GM21723 (cell line): ENCODE results near the gene ASPSCR1.

Experiments
- ATAC-seq: cut with Tn5 transposase; IDR thresholded peaks from one replicate; pipeline ENCODE4 v1.9.1; 2021; ENCODE audit warnings: mild to moderate bottlenecking, moderate library complexity; ENCODE audit not compliant: unreplicated experiment

ASPSCR1 gene, protein sequence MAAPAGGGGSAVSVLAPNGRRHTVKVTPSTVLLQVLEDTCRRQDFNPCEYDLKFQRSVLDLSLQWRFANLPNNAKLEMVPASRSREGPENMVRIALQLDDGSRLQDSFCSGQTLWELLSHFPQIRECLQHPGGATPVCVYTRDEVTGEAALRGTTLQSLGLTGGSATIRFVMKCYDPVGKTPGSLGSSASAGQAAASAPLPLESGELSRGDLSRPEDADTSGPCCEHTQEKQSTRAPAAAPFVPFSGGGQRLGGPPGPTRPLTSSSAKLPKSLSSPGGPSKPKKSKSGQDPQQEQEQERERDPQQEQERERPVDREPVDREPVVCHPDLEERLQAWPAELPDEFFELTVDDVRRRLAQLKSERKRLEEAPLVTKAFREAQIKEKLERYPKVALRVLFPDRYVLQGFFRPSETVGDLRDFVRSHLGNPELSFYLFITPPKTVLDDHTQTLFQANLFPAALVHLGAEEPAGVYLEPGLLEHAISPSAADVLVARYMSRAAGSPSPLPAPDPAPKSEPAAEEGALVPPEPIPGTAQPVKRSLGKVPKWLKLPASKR

DNA sequence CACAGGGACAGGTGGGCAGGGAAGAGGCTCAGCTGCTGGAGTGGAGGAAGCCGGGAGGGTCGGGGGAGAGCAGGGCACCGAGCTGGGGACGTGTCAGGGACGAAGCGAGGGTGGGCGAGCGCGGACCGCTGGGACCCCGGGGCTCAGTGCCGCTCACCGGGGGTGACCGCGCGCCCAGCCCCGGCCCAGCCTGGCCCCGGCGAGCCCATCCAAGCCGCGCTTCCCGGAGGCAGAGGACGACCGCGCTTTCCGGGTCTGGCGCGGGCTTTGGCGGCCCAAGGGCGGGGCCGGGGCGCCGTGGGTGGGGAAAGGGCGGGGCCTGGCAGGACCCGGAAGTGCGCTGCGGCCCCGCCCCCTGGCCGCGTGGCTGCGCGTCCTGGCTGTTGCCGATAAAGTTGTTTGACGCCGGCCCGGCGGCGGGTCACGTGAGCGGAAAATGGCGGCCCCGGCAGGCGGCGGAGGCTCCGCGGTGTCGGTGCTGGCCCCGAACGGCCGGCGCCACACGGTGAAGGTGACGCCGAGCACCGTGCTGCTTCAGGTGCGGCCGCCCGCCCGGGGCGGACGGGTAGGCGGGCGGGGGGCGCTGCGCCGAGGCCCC, at the start of gene ASPSCR1:
Gene ASPSCR1 (plus strand): TSS at position 419 of the 598 bp plus-strand sequence. CDS start 18 bp downstream, at position 437.
- ATAC-seq, result peak; percentile 79

DNA sequence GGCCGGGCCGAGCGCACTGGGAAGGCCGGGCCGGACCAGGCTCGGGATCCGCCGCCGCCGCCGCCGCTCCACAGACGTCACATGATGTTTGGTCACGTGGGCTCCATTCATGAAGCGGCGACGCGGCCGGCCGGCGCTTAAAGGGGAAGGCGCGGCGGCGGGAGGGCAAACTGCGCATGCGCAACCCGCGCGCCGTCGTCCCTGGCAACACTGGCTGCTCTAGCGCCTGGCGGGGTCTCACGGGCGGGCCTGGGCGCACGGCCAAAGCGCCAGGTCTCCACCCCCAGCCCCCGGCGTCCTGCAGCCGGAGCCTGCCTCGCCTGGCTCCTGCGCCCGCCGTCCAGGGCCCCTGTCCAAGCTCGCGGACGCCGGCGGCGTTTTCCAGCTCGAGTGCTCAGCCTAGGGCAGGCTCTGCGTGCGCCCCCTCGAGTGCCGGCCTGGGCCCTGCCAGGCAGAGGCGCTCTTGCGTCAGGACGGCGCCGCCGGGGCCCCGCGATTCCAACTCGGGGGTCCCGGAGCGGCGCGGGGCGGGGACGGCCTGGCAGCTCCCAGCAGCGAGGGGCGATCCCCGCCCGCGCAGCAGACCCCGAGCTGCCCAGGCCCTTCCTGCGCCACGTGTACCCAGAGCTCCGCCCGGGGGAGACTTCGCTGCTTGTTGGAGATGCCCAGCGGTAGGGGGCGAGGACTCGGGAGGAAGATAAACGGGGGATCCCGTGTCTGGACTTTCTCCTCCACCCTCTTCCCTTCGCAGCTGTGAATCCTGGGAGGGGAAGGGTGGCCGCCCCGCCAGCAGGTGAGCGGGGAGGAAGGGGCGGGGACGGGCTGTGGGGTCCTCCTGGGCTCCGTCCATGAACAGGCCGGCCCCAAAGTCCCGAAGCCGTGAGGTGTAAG, 49.5 kb upstream of the ASPSCR1 start, which contains the start of gene MAFG:
Gene MAFG (minus strand): TSS at position 83 of the 891 bp plus-strand sequence. CDS start 4,550 bp downstream, outside the sequence.
- peak; percentile 60 for ATAC-seq

DNA sequence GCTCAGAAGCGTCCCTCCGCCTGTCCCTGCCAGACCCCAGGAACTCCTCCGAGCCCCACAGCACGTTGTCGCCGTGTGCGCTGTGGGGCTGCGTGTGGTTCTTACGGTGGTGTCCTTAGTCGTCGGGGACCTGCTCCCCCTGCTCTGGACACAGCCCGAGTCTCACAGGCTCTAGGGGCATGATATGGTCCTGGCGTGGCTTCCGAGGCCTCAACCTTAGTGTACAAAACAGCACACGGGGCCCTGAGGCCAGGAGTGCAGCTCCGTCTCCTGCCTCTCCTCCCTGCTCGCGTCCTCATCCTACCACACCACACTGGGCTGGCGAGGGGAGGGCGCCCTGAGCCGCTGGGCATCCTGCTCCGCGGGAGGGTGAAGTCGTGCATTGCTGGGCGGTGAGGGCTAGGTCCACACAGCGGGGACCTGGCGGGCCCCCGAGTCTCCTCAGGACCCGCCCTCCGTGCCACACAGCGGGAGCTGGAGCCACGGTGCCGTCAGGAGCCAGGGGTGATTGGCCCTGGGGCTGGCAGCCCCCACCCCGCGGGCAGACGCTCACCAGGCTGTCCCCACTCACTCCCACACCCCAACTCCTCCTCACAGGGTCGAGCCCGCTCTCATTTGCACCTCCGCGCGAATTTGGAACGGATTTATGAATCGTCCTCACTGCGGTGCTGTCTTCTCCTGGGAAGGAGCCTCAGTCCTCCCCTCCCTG, 48.7 kb upstream of the ASPSCR1 start:
- no peak for ATAC-seq

DNA sequence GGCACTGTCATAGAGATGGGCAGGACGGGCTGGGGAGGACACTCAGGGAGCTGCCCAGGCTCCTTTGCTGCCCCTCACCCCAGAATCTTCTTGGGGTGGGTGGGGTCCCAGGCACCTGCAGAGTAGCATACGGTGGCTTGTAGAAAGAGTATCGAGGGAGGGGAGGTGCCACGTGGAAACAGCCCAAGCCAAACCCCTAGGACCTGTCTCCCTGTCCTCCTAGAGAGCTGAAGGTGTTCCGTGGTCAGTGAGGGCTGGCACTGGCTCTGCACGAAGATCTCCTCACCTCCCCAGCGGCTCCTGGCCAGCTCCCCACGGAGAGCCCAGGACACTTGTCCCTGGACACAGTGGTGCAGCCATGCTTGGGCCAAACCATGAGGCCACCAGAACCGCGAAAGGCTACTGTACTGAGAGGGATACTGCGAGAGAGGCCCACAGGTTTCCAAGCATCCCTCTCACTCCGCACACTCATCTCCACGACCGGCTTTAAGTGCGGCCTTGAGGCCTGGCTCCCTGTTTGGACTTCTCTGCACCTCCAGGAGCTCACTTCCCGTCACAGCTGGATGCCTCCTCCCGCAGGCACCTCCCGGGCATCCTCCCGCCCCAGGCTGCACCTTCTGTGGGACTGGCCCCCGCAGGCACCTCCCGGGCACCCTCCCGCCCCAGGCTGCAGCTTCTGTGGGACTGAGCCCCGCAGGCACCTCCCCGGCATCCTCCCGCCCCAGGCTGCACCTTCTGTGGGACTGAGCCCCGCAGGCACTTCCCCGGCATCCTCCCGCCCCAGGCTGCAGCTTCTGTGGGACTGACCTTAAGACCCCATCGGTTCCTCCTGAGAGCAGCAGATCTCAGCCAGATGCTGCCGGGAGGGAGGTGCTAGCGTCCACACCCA, 47.9 kb upstream of the ASPSCR1 start:
- ATAC-seq, result no peak

DNA sequence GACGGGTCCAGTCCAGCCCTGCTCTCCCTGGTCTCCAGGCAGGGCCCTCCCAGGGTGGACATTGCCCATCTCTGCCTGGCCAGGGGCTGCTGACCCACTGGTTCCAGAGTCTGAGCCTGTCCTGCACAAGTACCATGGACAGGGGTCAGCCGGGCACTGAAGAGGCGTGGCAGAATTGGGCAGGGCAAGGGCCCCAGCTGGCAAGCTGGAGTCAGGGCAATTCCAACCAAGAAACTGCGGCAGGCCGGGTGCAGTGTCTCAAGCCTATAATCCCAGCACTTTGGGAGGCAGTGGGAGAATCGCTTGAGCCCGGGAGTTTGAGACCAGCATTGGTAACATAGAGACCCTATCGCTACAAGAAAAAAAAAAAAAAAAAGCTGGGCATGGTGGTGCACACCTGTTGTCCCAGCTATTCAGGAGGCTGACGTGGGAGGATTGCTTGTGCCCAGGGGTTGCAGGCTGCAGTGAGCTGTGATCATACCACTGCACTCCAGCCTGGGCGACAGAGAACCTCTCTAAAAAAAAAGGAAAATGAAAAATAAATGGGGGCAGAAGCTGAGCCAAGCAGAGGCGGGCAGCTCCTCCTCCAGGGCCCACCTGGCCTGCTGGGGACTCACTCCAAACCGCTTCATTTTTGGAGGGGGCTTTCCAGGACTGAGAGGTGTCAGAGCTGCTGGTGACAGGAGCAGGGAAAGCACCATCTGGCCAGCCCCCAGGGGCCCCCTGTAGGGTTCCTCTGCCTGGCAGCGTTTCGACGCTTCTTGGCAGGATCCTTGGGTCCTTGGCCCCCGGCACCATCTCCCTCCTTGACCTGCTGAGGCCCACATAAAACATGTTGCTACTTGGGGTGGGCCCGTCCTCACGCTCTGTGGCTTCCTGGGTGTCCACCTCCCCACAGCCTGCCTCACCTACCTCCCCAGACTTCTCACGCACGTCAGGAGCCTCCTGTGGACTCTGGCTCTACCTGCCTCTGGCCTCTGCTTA, 47.0 kb upstream of the ASPSCR1 start:
- no peak for ATAC-seq

DNA sequence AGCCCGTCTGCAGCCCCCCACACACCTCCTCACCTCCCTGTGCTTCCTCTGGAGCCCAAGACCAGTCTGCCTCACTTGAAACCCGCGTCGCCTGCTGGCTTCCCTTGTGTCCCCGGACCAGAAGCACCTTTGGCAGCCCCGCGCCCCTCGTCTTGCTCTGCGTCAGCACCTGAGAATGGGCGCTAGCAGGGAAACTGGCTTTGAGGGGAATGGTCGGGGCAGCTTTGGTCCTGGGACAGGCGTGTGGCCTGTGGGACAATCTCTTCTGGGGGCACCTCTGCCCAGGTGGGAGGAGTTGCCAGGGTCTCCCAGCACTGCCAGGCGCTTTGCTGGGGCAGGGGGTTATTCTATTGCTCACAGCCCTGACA, 46.3 kb upstream of the ASPSCR1 start:
- no peak for ATAC-seq

DNA sequence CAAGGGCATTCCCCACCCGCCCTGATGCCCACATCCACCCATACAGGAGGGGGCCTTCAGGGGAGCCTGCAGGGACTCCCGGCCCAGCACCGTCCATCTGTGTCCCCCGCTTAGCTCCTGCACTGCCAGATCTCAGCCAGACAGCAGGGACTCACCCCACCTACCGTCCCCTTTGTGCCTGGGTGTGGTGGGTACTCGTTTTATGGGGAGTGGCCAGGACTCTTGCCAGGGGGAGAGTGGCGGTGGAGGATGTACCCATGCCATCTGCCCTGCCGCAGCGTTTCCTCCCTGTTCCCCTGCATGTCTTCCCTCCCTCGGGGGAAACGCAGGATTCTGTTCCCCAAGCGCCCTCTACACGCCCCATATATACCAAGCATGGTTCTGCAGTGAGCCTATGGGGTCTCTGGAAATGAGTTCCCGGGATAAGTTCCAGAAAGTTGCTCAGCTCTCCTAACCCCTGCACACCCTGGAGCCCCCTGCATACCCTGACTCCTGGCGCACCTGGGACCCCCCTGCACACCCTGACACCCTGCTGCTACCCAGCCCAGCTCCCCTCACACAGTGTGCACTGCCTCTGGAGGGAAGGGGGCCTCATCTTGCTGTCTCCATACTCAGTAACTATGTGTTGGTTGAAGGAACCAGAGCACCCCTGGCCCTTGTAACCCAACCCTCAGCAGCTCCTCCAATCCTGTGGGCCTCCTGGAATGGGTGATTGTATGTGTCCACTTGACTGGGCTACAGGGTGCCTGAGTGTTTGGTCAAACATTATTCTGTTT, 45.7 kb upstream of the ASPSCR1 start:
- ATAC-seq, result no peak

DNA sequence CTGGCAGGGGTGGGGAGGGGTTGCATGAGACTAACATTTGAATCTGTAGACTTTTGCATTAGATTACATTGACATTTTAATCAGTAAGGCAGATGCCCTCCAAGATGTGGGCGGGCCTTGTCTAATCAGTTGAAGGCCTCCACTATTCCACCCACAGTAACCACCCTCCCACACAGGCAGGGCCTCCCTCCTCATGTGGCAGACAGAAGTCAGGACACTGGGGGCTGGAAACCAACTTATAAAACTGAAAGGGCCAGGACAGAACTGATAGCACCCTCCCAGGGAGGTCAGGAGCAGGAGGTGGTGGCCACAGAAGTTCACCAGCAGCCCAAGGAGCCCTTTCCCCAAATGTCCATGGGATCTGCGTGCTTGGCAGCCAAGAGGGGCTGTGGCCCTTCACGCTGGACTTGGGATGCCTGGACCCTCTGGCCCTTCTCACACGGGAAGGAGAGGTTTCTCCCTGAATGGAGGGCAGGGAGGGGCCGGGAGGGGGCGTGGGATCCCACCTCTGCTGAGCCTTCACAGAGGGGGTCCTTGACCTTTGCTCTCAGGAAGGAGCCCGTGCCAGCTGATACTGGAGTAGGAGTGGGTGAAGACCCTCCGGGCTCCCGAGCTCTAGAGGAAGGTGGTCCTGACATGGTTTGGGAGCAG, 45.0 kb upstream of the ASPSCR1 start:
- no peak for ATAC-seq

DNA sequence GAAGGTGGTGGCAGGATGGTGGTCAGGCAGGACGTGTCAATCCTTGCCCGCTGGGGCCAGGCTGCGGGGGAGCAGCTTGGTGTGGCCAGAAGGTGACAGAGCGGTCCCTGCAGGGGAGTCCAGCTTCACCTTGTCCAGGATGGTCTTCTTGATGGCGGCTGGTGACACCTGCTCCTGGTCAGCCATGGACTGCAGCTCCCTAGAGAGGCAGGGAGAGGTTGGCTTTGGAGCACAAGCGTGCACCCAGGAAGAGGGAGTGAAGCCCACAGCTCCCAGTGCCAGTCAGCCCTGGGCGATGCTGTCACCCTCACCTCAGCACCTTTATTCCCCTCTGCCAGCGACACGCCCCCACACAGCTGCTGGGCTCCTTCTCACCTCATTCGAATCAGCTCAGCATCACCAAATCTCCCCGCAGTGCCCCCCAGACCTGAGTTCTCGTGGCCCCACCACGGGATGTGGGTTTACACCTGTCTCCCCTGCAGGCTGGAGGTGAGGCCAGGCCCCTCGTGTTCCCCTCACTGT, 44.2 kb upstream of the ASPSCR1 start:
- no peak for ATAC-seq

DNA sequence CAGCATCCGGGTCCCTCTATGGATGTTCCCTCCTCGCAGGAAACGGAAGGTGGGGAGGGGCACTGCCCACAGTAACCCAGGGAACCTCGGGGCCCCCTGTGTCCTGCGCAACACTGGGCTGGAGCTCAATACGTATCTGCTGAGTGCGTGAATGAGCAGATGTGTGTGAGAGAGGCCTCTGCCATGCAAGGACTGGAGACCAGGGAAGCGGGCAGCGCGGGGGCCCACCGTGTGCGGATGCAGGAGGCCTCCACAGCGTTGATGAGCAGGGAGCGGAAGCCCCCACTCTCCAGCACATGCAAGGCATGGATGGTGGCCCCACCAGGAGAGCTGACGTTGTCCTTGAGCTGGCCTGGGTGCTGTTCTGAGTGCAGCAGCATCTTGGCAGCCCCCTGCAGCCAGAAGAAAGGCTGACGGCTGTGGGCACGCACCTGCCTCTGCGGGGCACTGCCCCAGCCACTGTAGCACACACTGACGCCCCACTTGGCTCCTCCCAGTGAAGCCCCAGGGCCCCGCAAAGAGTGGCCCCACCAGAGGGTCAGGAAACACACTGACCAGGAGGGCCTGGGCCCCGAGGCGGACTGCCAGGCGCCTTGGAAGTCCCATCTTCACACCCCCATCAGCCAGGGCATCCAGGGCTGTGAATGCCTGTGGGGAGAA, 43.2 kb upstream of the ASPSCR1 start:
- ATAC-seq, result no peak

DNA sequence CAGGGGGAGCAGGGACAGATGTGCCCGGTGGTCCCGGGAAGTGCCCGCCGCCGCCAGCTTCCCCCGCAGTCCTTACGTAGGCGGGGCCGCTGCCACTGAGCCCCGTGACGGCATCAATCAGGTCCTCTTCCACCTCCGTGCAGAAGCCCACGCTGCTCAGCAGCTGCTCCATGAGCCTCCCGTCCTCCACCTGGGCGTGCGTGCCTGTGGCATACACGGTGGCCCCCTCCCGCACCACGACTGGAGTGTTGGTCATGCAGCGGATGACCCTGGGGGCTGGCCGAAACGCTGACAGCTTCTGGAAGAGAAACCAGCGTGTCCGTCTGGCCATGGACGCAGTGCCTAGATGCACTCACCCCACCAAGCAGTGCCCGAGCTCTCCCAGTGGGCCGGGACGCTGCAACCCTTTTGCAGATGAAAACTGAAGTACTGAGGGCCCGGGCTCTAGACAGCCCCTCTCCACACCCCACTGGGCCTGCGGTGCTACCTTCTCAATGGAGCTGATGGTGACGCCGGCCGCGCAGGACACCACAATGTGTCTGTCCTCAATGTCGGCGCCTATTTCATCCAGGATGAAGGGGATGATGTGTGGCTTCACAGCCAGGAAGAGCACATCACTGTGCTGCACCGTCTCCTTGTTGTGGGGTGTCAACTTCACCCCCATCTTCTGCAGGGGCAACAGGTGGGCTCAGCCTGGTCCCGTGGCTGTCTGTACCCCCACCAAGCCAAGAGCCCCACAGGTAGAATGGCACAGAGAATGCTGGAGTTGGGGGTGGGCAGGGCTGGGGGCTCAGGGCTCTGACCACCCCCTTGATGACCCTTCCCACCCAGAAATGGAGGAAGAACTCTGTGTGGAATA, 42.4 kb upstream of the ASPSCR1 start:
- ATAC-seq, result no peak

DNA sequence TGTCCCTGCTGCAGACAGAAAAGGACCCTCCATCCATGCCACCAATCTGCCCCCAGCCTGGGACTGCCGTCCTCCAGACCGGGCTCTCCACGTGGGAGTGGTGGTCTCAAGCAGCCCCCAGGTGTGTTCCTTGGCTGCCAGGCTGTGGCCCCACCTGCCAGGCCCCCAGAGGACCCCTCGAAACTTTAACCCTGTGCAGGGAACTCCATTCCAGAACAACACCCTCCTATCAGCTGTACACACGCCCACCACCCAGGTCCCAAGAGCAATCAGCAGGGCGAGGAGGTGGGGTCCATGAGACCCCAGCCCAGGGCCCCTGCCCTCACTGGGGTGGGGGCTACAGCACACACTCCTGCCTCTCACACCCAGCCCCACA, 41.7 kb upstream of the ASPSCR1 start:
- no peak for ATAC-seq

DNA sequence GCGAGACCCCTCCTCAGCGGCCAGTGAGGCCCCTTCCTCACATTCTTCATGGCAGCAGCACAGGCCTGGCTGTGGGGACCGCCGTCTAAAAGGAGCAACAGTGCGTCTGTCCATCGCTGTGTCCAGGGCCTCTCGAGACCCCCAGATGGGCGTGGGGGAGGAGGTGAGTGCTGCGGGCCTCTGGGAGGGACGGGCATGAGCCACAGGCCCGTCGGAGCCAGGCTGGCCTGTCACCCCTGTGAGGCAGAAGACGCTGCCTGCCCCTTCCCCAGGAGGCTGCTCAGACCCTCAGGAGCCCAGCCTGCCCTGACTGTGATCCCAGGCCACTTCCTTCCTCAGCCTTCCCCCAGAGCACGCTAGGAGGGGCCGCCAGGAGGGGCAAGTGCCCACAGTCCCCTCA, 38.2 kb upstream of the ASPSCR1 start:
- ATAC-seq, result no peak

DNA sequence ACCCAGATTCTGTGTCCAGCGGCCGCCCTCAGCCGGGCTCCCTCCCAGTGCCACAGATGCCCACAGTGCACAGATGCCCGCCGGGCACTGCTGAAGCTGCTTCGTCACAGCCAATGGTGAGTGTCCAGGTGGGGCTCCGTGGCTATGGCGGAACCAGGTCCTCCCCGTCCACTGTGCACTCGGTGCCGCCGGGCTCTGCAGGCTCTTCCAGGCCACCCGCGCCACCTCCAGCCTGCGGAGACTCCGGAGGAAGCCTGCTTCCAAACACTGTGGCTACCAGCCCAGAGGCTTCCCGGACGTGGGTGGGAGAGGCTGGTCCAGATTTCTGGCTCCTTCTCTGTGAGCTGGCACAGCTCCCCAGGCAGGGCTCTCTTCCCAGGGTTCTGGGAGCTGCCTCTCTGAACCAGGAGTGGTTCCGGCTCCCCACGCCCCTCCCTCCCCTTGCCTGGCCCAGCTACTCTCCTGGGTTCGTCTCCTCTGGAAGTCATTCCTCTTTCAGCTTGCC, 37.5 kb upstream of the ASPSCR1 start:
- no peak for ATAC-seq
